ENCODE measurements around the gene RFFL.
"Not testable (repeated sequence)": the region's sequence is repeated elsewhere in the genome, so short reads cannot be mapped to it uniquely, and the experiment has no call there.

RFFL gene

GRCh38 chr17:35001549-35001948 lies 62.0 kb downstream of the RFFL start:
- no peaks in the 10 kb centered on the region for H3K27me3 ChIP-seq (replicated peaks)
- H3K27ac ChIP-seq: no peak overlapping the region
- in situ Hi-C loops (cut with HindIII; ENCODE audit: low pct_ligation_motif_present, low sequenced_read_pairs): no loop called here
- no peak for TF ChIP-seq CTCF (IDR thresholded peaks at IDR 0.05; ENCODE audit: low read depth, low read length, missing control alignments)
- H3K4me3 ChIP-seq (ENCODE audit: low read depth, low read length): no peak overlapping the region
- peaks cover 6% of the 10 kb centered on the region for H3K36me3 ChIP-seq (replicated peaks)
- no peak for DNase-seq

- DNase-seq; H3K27me3 ChIP-seq (replicated peaks); in situ Hi-C loops (cut with HindIII; ENCODE audit: low pct_ligation_motif_present, low sequenced_read_pairs); H3K27ac ChIP-seq; H3K36me3 ChIP-seq (replicated peaks); H3K4me3 ChIP-seq (ENCODE audit: low read depth, low read length): not testable (repeated sequence)
Measured at GRCh38 chr17:35000965-35001364, 62.5 kb downstream of the RFFL start.

- no peaks in the 10 kb centered on the region for H3K27me3 ChIP-seq (replicated peaks)
- no peak for TF ChIP-seq CTCF (IDR thresholded peaks at IDR 0.05; ENCODE audit: low read depth, low read length, missing control alignments)
- H3K36me3 ChIP-seq (replicated peaks): peaks cover 9% of the 10 kb centered on the region
- H3K4me3 ChIP-seq (ENCODE audit: low read depth, low read length): no peak overlapping the region
- DNase-seq: no peak
- no peak overlapping the region for H3K27ac ChIP-seq
- in situ Hi-C loops (cut with HindIII; ENCODE audit: low pct_ligation_motif_present, low sequenced_read_pairs): no loop called here
Measured at GRCh38 chr17:34999456-34999855, 64.1 kb downstream of the RFFL start.

GRCh38 chr17:34998205-34998604 lies 65.3 kb downstream of the RFFL start:
- peaks cover 16% of the 10 kb centered on the region for H3K36me3 ChIP-seq (replicated peaks)
- in situ Hi-C loops (cut with HindIII; ENCODE audit: low pct_ligation_motif_present, low sequenced_read_pairs): no loop called here

GRCh38 chr17:34997355-34997862 lies 66.1 kb downstream of the RFFL start:
- H3K27ac ChIP-seq: no peak overlapping the region
- H3K36me3 ChIP-seq (replicated peaks): peaks cover 20% of the 10 kb centered on the region
- peak; percentile 73 for DNase-seq
- H3K27me3 ChIP-seq (replicated peaks): no peaks in the 10 kb centered on the region
- H3K4me3 ChIP-seq (ENCODE audit: low read depth, low read length): no peak overlapping the region
- in situ Hi-C loops (cut with HindIII; ENCODE audit: low pct_ligation_motif_present, low sequenced_read_pairs): no loop called here
- no peak for TF ChIP-seq CTCF (IDR thresholded peaks at IDR 0.05; ENCODE audit: low read depth, low read length, missing control alignments)

More at GRCh38 chr17:34998205-34998604, 65.3 kb downstream of the RFFL start:
- peak; percentile 58 for DNase-seq
- TF ChIP-seq CTCF (IDR thresholded peaks at IDR 0.05; ENCODE audit: low read depth, low read length, missing control alignments): peak; percentile 97
- no peaks in the 10 kb centered on the region for H3K27me3 ChIP-seq (replicated peaks)
- H3K4me3 ChIP-seq (ENCODE audit: low read depth, low read length): no peak overlapping the region
- no peak overlapping the region for H3K27ac ChIP-seq

- no peak for DNase-seq
- H3K27me3 ChIP-seq (replicated peaks): no peaks in the 10 kb centered on the region
- H3K4me3 ChIP-seq (ENCODE audit: low read depth, low read length): no peak overlapping the region
- in situ Hi-C loops (cut with HindIII; ENCODE audit: low pct_ligation_motif_present, low sequenced_read_pairs): no loop called here
- no peak for TF ChIP-seq CTCF (IDR thresholded peaks at IDR 0.05; ENCODE audit: low read depth, low read length, missing control alignments)
- no peak overlapping the region for H3K27ac ChIP-seq
- peaks cover 28% of the 10 kb centered on the region for H3K36me3 ChIP-seq (replicated peaks)
Measured at GRCh38 chr17:34996422-34997285, 66.9 kb downstream of the RFFL start.

All from brain microvascular endothelial cell (primary cell).